Tibial nerve (tissue), 4 donors: Measurements from ENCODE around the gene SYNJ2. TPM values are rescaled to one million over a fixed set of nuclear protein-coding genes. Genes with fewer than 3 reads are reported as not detected.

Experiments
- DNase-seq, 2 donors: peaks; one replicate each; pipeline ENCODE4 v3.0.0-alpha.2; 2019; ENCODE audit warnings: low spot score in 2 of 2
- H3K27ac ChIP-seq, 4 donors: fragments of 200-600 bp; sonication (generic) in 3 of 4; one replicate each; pipeline ENCODE4 v1.5.1; 2017 to 2019; ENCODE audit warnings: mild to moderate bottlenecking in 1 of 4
- H3K27me3 ChIP-seq, 2 donors: fragments of 200-600 bp; sonication (generic) in 1 of 2; one replicate each; pipeline versions ENCODE4 v1.5.1 to v1.6.0; 2017 to 2019
- H3K36me3 ChIP-seq, 3 donors: fragments of 200-600 bp; sonication (generic); one replicate each; pipeline ENCODE4 v1.5.1; 2018 to 2019
- H3K4me1 ChIP-seq, 4 donors: fragments of 200-600 bp; sonication (generic) in 3 of 4; one replicate each; pipeline ENCODE4 v1.5.1; 2017 to 2019
- H3K4me3 ChIP-seq, 4 donors: fragments of 200-600 bp; sonication (generic) in 3 of 4; one replicate each; pipeline ENCODE4 v1.5.1; 2017 to 2019; ENCODE audit warnings: mild to moderate bottlenecking in 1 of 4, moderate library complexity in 1 of 4
- H3K9me3 ChIP-seq, 4 donors: fragments of 200-600 bp; sonication (generic) in 3 of 4; one replicate each; pipeline ENCODE4 v1.5.1; 2017 to 2019
- CTCF ChIP-seq, 5 experiments: fragments of 200-600 bp in 3 of 5; fragments of 450-650 bp in 2 of 5; sonication (generic) in 3 of 5; IDR thresholded peaks; one replicate each; pipeline ENCODE4 v1.5.1; 2016 to 2019; ENCODE audit warnings: antibody characterized with exemption in 5 of 5, mild to moderate bottlenecking in 3 of 5, moderate library complexity in 2 of 5
- EP300 ChIP-seq, 2 donors: sonication (generic); formaldehyde crosslinking; IDR thresholded peaks; one replicate each; pipeline ENCODE4 v1.6.1; 2017; ENCODE audit warnings: antibody characterized with exemption in 2 of 2, mild to moderate bottlenecking in 1 of 2
- POLR2A ChIP-seq, 2 donors: fragments of 450-650 bp; IDR thresholded peaks; one replicate each; pipeline ENCODE4 v1.6.1; 2017; ENCODE audit warnings: antibody characterized with exemption in 2 of 2, mild to moderate bottlenecking in 2 of 2, moderate library complexity in 2 of 2
- WGBS, 2 donors: methylation state at CpG; one replicate each; pipeline ENCODE4 v1.1.5; 2018; 5-methylcytosine and 5-hydroxymethylcytosine counted together
- total RNA-seq, 4 donors: library from RNA; depleted of rRNA; stranded (reverse); fragments of >200 nt; gene quantifications; one replicate each; pipeline ENCODE4 v1.1.0, GENCODE V29; 2016

SYNJ2 gene
- total RNA-seq, 4 donors from 2014 or later: 4.4 to 10.5 (median 5.6) TPM

GRCh38 chr6:158073776-158074175 is 92.1 kb downstream of the SYNJ2 start:
- Histone ChIP-seq H3K4me3 (no peak overlapping the region), H3K27me3 (no peaks in the 10 kb centered on the region), H3K4me1 (peaks cover 0 to 5% (median 2%) of the 10 kb centered on the region in 4 donors), H3K9me3 (no peaks in the 10 kb centered on the region), H3K27ac (no peak overlapping the region), H3K36me3 (peaks cover 0 to 19% (median 0%) of the 10 kb centered on the region in 3 donors)
- WGBS, 2 donors: 85 to 87% methylated on average over 3 of the region's 3 CpGs
- no peak for TF ChIP-seq EP300 (IDR thresholded peaks at IDR 0.05)
- TF ChIP-seq CTCF (IDR thresholded peaks at IDR 0.05): no peak
- TF ChIP-seq POLR2A (IDR thresholded peaks at IDR 0.05): no peak
- DNase-seq: no peak

- H3K27ac ChIP-seq: no peak overlapping the region
- no peak for TF ChIP-seq POLR2A (IDR thresholded peaks at IDR 0.05)
- TF ChIP-seq CTCF (IDR thresholded peaks at IDR 0.05): no peak
- H3K36me3 ChIP-seq: peaks cover 0 to 27% (median 0%) of the 10 kb centered on the region in 3 donors
- H3K4me3 ChIP-seq: no peak overlapping the region
- no peaks in the 10 kb centered on the region for H3K27me3 ChIP-seq
- DNase-seq: no peak
- no peaks in the 10 kb centered on the region for H3K9me3 ChIP-seq
- H3K4me1 ChIP-seq: peaks cover 0 to 4% (median 0%) of the 10 kb centered on the region in 4 donors
- WGBS, 2 donors: 87 to 88% methylated on average over 18 of the region's 18 CpGs
Measured at GRCh38 chr6:158076548-158076947, 94.9 kb downstream of the SYNJ2 start.

GRCh38 chr6:158077676-158078075 is 96.0 kb downstream of the SYNJ2 start:
- Histone ChIP-seq H3K4me1 (no peaks in the 10 kb centered on the region), H3K4me3 (no peak overlapping the region), H3K27ac (no peak overlapping the region), H3K36me3 (peaks cover 0 to 33% (median 0%) of the 10 kb centered on the region in 3 donors), H3K9me3 (no peaks in the 10 kb centered on the region), H3K27me3 (no peaks in the 10 kb centered on the region)
- DNase-seq: no peak
- TF ChIP-seq CTCF (IDR thresholded peaks at IDR 0.05) (no peak), EP300 (IDR thresholded peaks at IDR 0.05) (no peak), POLR2A (IDR thresholded peaks at IDR 0.05) (no peak)
- 86 to 87% methylated on average over 10 of the region's 10 CpGs for WGBS, 2 donors

- no peak for DNase-seq
- H3K4me3 ChIP-seq: no peak overlapping the region
- no peak for TF ChIP-seq CTCF (IDR thresholded peaks at IDR 0.05)
- no peak for TF ChIP-seq POLR2A (IDR thresholded peaks at IDR 0.05)
- no peak for TF ChIP-seq EP300 (IDR thresholded peaks at IDR 0.05)
- no peak overlapping the region for H3K27ac ChIP-seq
- H3K36me3 ChIP-seq: peaks cover 0 to 33% (median 0%) of the 10 kb centered on the region in 3 donors
- 84 to 85% methylated on average over 7 of the region's 7 CpGs for WGBS, 2 donors
- no peaks in the 10 kb centered on the region for H3K4me1 ChIP-seq
- H3K27me3 ChIP-seq: no peaks in the 10 kb centered on the region
- H3K9me3 ChIP-seq: no peaks in the 10 kb centered on the region
Measured at GRCh38 chr6:158078320-158078719, 96.7 kb downstream of the SYNJ2 start.

- H3K9me3 ChIP-seq: no peaks in the 10 kb centered on the region
- no peak for TF ChIP-seq POLR2A (IDR thresholded peaks at IDR 0.05)
- no peak for TF ChIP-seq EP300 (IDR thresholded peaks at IDR 0.05)
- TF ChIP-seq CTCF (IDR thresholded peaks at IDR 0.05): no peak
- H3K27me3 ChIP-seq: no peaks in the 10 kb centered on the region
- no peak for DNase-seq
- 85 to 86% methylated on average over 18 of the region's 18 CpGs for WGBS, 2 donors
- H3K4me1 ChIP-seq: no peaks in the 10 kb centered on the region
- H3K4me3 ChIP-seq: no peak overlapping the region
- H3K27ac ChIP-seq: no peak overlapping the region
- H3K36me3 ChIP-seq: peaks cover 0 to 57% (median 0%) of the 10 kb centered on the region in 3 donors
Measured at GRCh38 chr6:158080849-158081656, 99.4 kb downstream of the SYNJ2 start.
